Activated CD4-positive, alpha-beta T cell treated with anti-CD3 and anti-CD28 coated beads, Interleukin-2, amount 10 ng/mL, durations not matched to agents 24 days and 14 days (primary cell): ENCODE measurements around the gene SHC1. TPM values are rescaled to one million over a fixed set of nuclear protein-coding genes. Genes with fewer than 3 reads are reported as not detected.
A peak's percentile ranks its signal among the peaks of the same experiment; 100 is the strongest.

ENCODE experiments used
- DNase-seq: peaks from one replicate; pipeline ENCODE4 v3.0.0; 2022
- H3K27ac Mint-ChIP-seq: one replicate; pipeline ENCODE4 v1.8.0; 2022; ENCODE audit warnings: mild to moderate bottlenecking, mixed read lengths
- H3K27me3 Mint-ChIP-seq: one replicate; pipeline ENCODE4 v1.8.0; 2022; ENCODE audit warnings: mixed read lengths
- H3K36me3 Mint-ChIP-seq: one replicate; pipeline ENCODE4 v1.8.0; 2022; ENCODE audit warnings: low read depth, mild to moderate bottlenecking, mixed read lengths
- H3K4me1 Mint-ChIP-seq: one replicate; pipeline ENCODE4 v1.8.0; 2021; ENCODE audit warnings: mixed read lengths
- H3K4me3 Mint-ChIP-seq: one replicate; pipeline ENCODE4 v1.8.0; 2022; ENCODE audit warnings: mild to moderate bottlenecking, moderate library complexity, mixed read lengths
- H3K9me3 Mint-ChIP-seq: one replicate; pipeline ENCODE4 v1.8.0; 2021; ENCODE audit warnings: mixed read lengths
- intact Hi-C: fragments of 100-400 bp; cut with micrococcal nuclease; formaldehyde crosslinking; loops from one replicate; pipeline ENCODE4 v1.15.1; 2023
- total RNA-seq: library from RNA; stranded (reverse); gene quantifications from 2 replicates; pipeline ENCODE4 v1.2.3, GENCODE V29; 2022

SHC1 gene
- total RNA-seq, 1 donor from 2014 or later: 50.4 TPM

- no peaks in the 10 kb centered on the region for H3K27me3 Mint-ChIP-seq
- H3K4me1 Mint-ChIP-seq: peaks cover 14% of the 10 kb centered on the region
- intact Hi-C loops: no loop called here
- H3K27ac Mint-ChIP-seq: no peak overlapping the region
- no peak overlapping the region for H3K4me3 Mint-ChIP-seq
- no peaks in the 10 kb centered on the region for H3K9me3 Mint-ChIP-seq
- H3K36me3 Mint-ChIP-seq: peaks cover 29% of the 10 kb centered on the region
- DNase-seq: no peak
Measured at GRCh38 chr1:154931940-154932487, 38.5 kb downstream of the SHC1 start.

- Mint-ChIP-seq H3K36me3 (peaks cover 52% of the 10 kb centered on the region), H3K9me3 (no peaks in the 10 kb centered on the region), H3K4me3 (no peak overlapping the region), H3K27ac (peak overlapping the region; percentile 67), H3K27me3 (no peaks in the 10 kb centered on the region), H3K4me1 (peaks cover 13% of the 10 kb centered on the region)
- no peak for DNase-seq
- intact Hi-C loops: no loop called here
Measured at GRCh38 chr1:154926201-154926600, 44.3 kb downstream of the SHC1 start.

GRCh38 chr1:154925335-154926170, 45.0 kb downstream of the SHC1 start:
- H3K9me3 Mint-ChIP-seq: no peaks in the 10 kb centered on the region
- DNase-seq: no peak
- intact Hi-C loops: no loop called here
- H3K27me3 Mint-ChIP-seq: no peaks in the 10 kb centered on the region
- peak overlapping the region; percentile 67 for H3K27ac Mint-ChIP-seq
- peaks cover 50% of the 10 kb centered on the region for H3K36me3 Mint-ChIP-seq
- H3K4me3 Mint-ChIP-seq: no peak overlapping the region
- peaks cover 13% of the 10 kb centered on the region for H3K4me1 Mint-ChIP-seq

- Mint-ChIP-seq H3K36me3 (peaks cover 41% of the 10 kb centered on the region), H3K4me3 (no peak overlapping the region), H3K4me1 (peaks cover 13% of the 10 kb centered on the region), H3K27me3 (no peaks in the 10 kb centered on the region), H3K9me3 (no peaks in the 10 kb centered on the region), H3K27ac (no peak overlapping the region)
- intact Hi-C loops: no loop called here
- no peak for DNase-seq
Measured at GRCh38 chr1:154923695-154924094, 46.9 kb downstream of the SHC1 start.

GRCh38 chr1:154913273-154913672, 57.3 kb downstream of the SHC1 start:
- no peak overlapping the region for H3K4me3 Mint-ChIP-seq
- H3K9me3 Mint-ChIP-seq: peaks cover 5% of the 10 kb centered on the region
- H3K27me3 Mint-ChIP-seq: no peaks in the 10 kb centered on the region
- no peaks in the 10 kb centered on the region for H3K4me1 Mint-ChIP-seq
- no peak overlapping the region for H3K27ac Mint-ChIP-seq
- H3K36me3 Mint-ChIP-seq: peaks cover 14% of the 10 kb centered on the region
- intact Hi-C loops: no loop called here
- no peak for DNase-seq

GRCh38 chr1:154912755-154913154, 57.8 kb downstream of the SHC1 start:
- peaks cover 12% of the 10 kb centered on the region for H3K36me3 Mint-ChIP-seq
- H3K4me1 Mint-ChIP-seq: no peaks in the 10 kb centered on the region
- H3K9me3 Mint-ChIP-seq: peaks cover 5% of the 10 kb centered on the region
- no peak overlapping the region for H3K27ac Mint-ChIP-seq
- DNase-seq: no peak
- no peaks in the 10 kb centered on the region for H3K27me3 Mint-ChIP-seq
- intact Hi-C loops: no loop called here
- H3K4me3 Mint-ChIP-seq: no peak overlapping the region

Other genes with a start within 250 kb of the SHC1 start
- 0.35 and 0.54 TPM in 2 replicates for gene KCNN3, start 100.5 kb downstream of the SHC1 start, total RNA-seq
- gene PMVK, start 34.0 kb downstream of the SHC1 start, total RNA-seq: 47.4 and 47.7 TPM in 2 replicates
- 19.3 and 21.6 TPM in 2 replicates for gene PBXIP1, start 14.6 kb downstream of the SHC1 start, total RNA-seq
- 34.4 and 34.8 TPM in 2 replicates for gene PYGO2, start 9.0 kb downstream of the SHC1 start, total RNA-seq
- gene CKS1B, start 3.9 kb upstream of the SHC1 start, total RNA-seq: 179 and 181 TPM in 2 replicates
- 69.9 and 71.8 TPM in 2 replicates for gene FLAD1, start 12.6 kb upstream of the SHC1 start, total RNA-seq
- 0.79 and 1.4 TPM in 2 replicates for gene LENEP, start 22.8 kb upstream of the SHC1 start, total RNA-seq
- gene ZBTB7B, start 32.1 kb upstream of the SHC1 start, total RNA-seq: 145 and 150 TPM in 2 replicates
- 0.16 TPM in 1 of 2 replicates, not detected in the other for gene DCST2, start 63.0 kb upstream of the SHC1 start, total RNA-seq
- not detected in 2 replicates for gene DCST1, start 63.1 kb upstream of the SHC1 start, total RNA-seq
- 79.7 and 84.5 TPM in 2 replicates for gene ADAM15, start 80.6 kb upstream of the SHC1 start, total RNA-seq
- 5.8 and 6.2 TPM in 2 replicates for gene EFNA4, start 93.0 kb upstream of the SHC1 start, total RNA-seq
- 3.6 and 4.4 TPM in 2 replicates for gene EFNA3, start 108.1 kb upstream of the SHC1 start, total RNA-seq
- gene EFNA1, start 157.1 kb upstream of the SHC1 start, total RNA-seq: 0.24 TPM in 1 of 2 replicates, not detected in the other
- 46.2 and 46.3 TPM in 2 replicates for gene SLC50A1, start 165.1 kb upstream of the SHC1 start, total RNA-seq
- gene DPM3, start 169.8 kb upstream of the SHC1 start, total RNA-seq: 34.5 and 37.2 TPM in 2 replicates
- 244 and 245 TPM in 2 replicates for gene KRTCAP2, start 202.6 kb upstream of the SHC1 start, total RNA-seq
- 9.4 and 10.7 TPM in 2 replicates for gene TRIM46, start 203.1 kb upstream of the SHC1 start, total RNA-seq
- gene THBS3, start 237.2 kb upstream of the SHC1 start, total RNA-seq: 10.5 and 10.6 TPM in 2 replicates
- 62.4 and 64.7 TPM in 2 replicates for gene MTX1, start 237.9 kb upstream of the SHC1 start, total RNA-seq